Ishikawa (cell line): Measurements from ENCODE around the gene ZNF3.

Experiments used
- CEBPB ChIP-seq: IDR thresholded peaks from 2 replicates; pipeline ENCODE4 v1.6.1; 2012
- CREB1 ChIP-seq: IDR thresholded peaks from 2 replicates; pipeline ENCODE4 v1.6.1; 2012; ENCODE audit warnings: low read depth
- EGR1 ChIP-seq: IDR thresholded peaks from 2 replicates; pipeline ENCODE4 v1.6.1; 2012
- EP300 ChIP-seq: IDR thresholded peaks from 2 replicates; pipeline ENCODE4 v1.6.1; 2012; ENCODE audit warnings: borderline replicate concordance
- FOXM1 ChIP-seq: IDR thresholded peaks from 2 replicates; pipeline ENCODE4 v1.6.1; 2012; ENCODE audit warnings: low read depth, borderline replicate concordance
- NFIC ChIP-seq: IDR thresholded peaks from 2 replicates; pipeline ENCODE4 v1.6.1; 2012
- RAD21 ChIP-seq: IDR thresholded peaks from 2 replicates; pipeline ENCODE4 v1.6.1; 2012; ENCODE audit warnings: low read depth
- TAF1 ChIP-seq: IDR thresholded peaks from 2 replicates; pipeline ENCODE4 v1.6.1; 2012; ENCODE audit warnings: low read depth, mild to moderate bottlenecking
- TCF12 ChIP-seq: IDR thresholded peaks from 2 replicates; pipeline ENCODE4 v1.6.1; 2012; ENCODE audit warnings: low read depth
- TEAD4 ChIP-seq: IDR thresholded peaks from 2 replicates; pipeline ENCODE4 v1.6.1; 2012
- YY1 ChIP-seq: IDR thresholded peaks from 2 replicates; pipeline ENCODE4 v1.6.1; 2012; ENCODE audit warnings: low read depth
- ZBTB7A ChIP-seq: IDR thresholded peaks from 2 replicates; pipeline ENCODE4 v1.6.1; 2012; ENCODE audit warnings: low read depth
- TF ChIP-seq, protein P1 (sequence below): IDR thresholded peaks from 2 replicates; pipeline ENCODE4 v1.6.1; 2012
- TF ChIP-seq, protein P2 (sequence below): IDR thresholded peaks from 2 replicates; pipeline ENCODE4 v1.6.1; 2012
- TF ChIP-seq, protein P3 (sequence below): IDR thresholded peaks from 2 replicates; pipeline ENCODE4 v1.6.1; 2012; ENCODE audit warnings: low read depth, mild to moderate bottlenecking

Gene ZNF3

DNA sequence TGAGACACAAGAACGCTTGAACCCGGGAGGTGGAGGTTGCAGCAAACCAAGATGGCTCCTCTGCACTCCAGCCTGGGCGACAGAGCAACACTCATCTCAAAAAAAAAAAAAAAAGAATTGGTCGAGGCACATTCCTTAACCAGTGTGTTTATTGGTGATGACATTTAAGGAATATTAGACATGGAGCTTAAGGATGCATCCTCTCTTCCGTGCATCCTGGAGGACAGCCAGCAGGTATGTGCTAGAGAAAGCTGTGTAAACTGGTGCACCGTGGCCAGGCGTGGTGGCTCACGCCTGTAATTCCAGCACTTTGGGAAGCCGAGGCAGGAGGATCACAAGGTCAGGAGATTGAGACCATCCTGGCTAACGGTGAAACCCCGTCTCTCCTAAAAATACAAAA is 54.3 kb downstream of the ZNF3 start:
- no peak for TF ChIP-seq RAD21
- no peak for TF ChIP-seq EGR1
- no peak for TF ChIP-seq ZBTB7A
- TF ChIP-seq EP300: no peak
- TF ChIP-seq, protein P1, sequence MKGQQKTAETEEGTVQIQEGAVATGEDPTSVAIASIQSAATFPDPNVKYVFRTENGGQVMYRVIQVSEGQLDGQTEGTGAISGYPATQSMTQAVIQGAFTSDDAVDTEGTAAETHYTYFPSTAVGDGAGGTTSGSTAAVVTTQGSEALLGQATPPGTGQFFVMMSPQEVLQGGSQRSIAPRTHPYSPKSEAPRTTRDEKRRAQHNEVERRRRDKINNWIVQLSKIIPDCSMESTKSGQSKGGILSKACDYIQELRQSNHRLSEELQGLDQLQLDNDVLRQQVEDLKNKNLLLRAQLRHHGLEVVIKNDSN: no peak
- TF ChIP-seq TCF12: no peak
- TF ChIP-seq, protein P2, sequence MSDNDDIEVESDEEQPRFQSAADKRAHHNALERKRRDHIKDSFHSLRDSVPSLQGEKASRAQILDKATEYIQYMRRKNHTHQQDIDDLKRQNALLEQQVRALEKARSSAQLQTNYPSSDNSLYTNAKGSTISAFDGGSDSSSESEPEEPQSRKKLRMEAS: no peak
- TF ChIP-seq TAF1: no peak
- no peak for TF ChIP-seq FOXM1

DNA sequence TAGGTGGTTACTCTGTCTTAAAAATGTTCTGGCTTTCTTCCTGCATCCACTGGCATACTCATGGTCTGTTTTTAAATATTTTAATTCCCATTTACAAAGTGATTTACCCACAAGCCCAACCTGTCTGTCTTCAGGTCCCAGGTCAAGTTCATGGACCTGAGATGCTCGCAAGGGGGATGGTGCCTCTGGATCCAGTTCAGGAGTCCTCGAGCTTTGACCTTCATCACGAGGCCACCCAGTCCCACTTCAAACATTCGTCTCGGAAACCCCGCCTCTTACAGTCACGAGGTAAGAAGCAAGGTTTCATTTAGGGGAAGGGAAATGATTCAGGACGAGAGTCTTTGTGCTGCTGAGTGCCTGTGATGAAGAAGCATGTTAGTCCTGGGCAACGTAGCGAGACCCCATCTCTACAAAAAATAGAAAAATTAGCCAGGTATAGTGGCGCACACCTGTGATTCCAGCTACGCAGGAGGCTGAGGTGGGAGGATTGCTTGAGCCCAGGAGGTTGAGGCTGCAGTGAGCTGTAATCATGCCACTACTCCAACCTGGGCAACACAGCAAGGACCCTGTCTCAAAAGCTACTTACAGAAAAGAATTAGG is 57.4 kb downstream of the ZNF3 start:
- TF ChIP-seq RAD21 (no peak), EGR1 (no peak), TEAD4 (no peak), CEBPB (no peak), ZBTB7A (no peak), FOXM1 (no peak), YY1 (no peak), TCF12 (no peak), CREB1 (no peak), NFIC (no peak), TAF1 (no peak), EP300 (no peak)
- TF ChIP-seq, protein P3, sequence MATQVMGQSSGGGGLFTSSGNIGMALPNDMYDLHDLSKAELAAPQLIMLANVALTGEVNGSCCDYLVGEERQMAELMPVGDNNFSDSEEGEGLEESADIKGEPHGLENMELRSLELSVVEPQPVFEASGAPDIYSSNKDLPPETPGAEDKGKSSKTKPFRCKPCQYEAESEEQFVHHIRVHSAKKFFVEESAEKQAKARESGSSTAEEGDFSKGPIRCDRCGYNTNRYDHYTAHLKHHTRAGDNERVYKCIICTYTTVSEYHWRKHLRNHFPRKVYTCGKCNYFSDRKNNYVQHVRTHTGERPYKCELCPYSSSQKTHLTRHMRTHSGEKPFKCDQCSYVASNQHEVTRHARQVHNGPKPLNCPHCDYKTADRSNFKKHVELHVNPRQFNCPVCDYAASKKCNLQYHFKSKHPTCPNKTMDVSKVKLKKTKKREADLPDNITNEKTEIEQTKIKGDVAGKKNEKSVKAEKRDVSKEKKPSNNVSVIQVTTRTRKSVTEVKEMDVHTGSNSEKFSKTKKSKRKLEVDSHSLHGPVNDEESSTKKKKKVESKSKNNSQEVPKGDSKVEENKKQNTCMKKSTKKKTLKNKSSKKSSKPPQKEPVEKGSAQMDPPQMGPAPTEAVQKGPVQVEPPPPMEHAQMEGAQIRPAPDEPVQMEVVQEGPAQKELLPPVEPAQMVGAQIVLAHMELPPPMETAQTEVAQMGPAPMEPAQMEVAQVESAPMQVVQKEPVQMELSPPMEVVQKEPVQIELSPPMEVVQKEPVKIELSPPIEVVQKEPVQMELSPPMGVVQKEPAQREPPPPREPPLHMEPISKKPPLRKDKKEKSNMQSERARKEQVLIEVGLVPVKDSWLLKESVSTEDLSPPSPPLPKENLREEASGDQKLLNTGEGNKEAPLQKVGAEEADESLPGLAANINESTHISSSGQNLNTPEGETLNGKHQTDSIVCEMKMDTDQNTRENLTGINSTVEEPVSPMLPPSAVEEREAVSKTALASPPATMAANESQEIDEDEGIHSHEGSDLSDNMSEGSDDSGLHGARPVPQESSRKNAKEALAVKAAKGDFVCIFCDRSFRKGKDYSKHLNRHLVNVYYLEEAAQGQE: no peak
- TF ChIP-seq, protein P2: no peak
- TF ChIP-seq, protein P1: no peak

DNA sequence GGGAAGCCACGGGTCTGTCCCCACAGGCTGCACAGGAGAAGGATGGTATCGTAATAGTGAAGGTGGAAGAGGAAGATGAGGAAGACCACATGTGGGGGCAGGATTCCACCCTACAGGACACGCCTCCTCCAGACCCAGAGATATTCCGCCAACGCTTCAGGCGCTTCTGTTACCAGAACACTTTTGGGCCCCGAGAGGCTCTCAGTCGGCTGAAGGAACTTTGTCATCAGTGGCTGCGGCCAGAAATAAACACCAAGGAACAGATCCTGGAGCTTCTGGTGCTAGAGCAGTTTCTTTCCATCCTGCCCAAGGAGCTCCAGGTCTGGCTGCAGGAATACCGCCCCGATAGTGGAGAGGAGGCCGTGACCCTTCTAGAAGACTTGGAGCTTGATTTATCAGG is 58.0 kb downstream of the ZNF3 start:
- TF ChIP-seq FOXM1: no peak
- TF ChIP-seq CEBPB: no peak
- TF ChIP-seq CREB1: no peak
- no peak for TF ChIP-seq ZBTB7A
- no peak for TF ChIP-seq TEAD4
- TF ChIP-seq, protein P3: no peak
- TF ChIP-seq TCF12: no peak
- TF ChIP-seq TAF1: no peak
- TF ChIP-seq RAD21: no peak
- TF ChIP-seq EGR1: no peak
- TF ChIP-seq YY1: no peak
- TF ChIP-seq, protein P1: no peak
- no peak for TF ChIP-seq NFIC
- TF ChIP-seq, protein P2: no peak
- TF ChIP-seq EP300: no peak

DNA sequence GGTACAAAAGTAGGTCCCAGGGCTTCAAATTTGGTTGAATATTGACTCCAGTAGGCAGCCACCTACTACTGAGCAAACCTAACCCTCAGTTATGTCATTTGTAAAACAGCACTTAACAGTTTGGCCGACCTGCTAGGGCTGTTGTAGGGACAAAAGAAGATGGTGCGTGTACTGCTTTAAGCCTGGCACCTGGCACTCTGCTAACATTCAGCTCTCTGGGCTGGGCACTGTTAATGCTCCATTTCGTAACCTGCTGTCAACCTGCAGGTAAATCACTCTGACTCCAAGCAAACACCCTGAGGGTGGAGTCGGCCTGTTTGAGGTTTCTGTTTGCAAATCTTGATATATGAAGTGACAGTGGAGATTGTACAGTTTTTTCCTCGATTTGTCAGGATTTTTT is 58.9 kb downstream of the ZNF3 start:
- no peak for TF ChIP-seq YY1

DNA sequence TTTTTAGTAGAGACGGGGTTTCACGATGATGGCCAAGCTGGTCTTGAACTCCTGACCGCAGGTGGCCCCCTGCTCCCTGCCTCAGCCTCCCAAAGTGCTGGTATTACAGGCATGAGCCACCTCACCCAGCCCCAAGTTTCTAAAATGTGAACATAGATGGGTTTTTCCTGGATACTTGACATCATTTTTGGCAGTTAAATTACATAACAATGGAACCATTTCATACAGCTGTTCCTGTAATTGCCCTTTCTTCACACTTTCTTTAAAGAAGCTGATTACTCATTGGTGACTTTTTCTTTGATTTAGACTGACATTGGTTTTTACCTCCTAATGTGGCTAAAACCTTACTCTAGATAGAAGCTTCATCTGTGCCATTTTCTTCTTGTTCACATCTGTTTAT is 60.2 kb downstream of the ZNF3 start:
- no peak for TF ChIP-seq RAD21
- TF ChIP-seq, protein P1: no peak
- TF ChIP-seq YY1: no peak
- no peak for TF ChIP-seq EGR1
- no peak for TF ChIP-seq TAF1
- TF ChIP-seq TEAD4: no peak
- no peak for TF ChIP-seq ZBTB7A
- TF ChIP-seq, protein P3: no peak
- no peak for TF ChIP-seq FOXM1
- no peak for TF ChIP-seq CEBPB
- TF ChIP-seq, protein P2: no peak
- TF ChIP-seq NFIC: no peak
